H9 (cell line): Measurements from ENCODE around the gene NEXN. TPM values are rescaled to one million over a fixed set of nuclear protein-coding genes. Genes with fewer than 3 reads are reported as not detected.

Source experiments
- DNase-seq: peaks from one replicate; pipeline ENCODE4 v3.0.0-alpha.2; 2017
- H2AFZ ChIP-seq: one replicate; pipeline ENCODE4 v1.6.1; 2013; ENCODE audit warnings: mild to moderate bottlenecking, low read length, control low read depth, moderate library complexity
- H2AK5ac ChIP-seq: 2 replicates; pipeline ENCODE4 v1.6.1; 2013; ENCODE audit warnings: low read length, control low read depth, mixed read lengths; ENCODE audit not compliant: insufficient read length
- H2BK120ac ChIP-seq: one replicate; pipeline ENCODE4 v1.6.1; 2013; ENCODE audit warnings: low read depth, mild to moderate bottlenecking, low read length, control low read depth, inconsistent platforms; ENCODE audit not compliant: poor library complexity, severe bottlenecking
- H2BK12ac ChIP-seq: 2 replicates; pipeline ENCODE4 v1.6.1; 2013; ENCODE audit warnings: low read length, control low read depth, mixed read lengths, low read depth; ENCODE audit not compliant: insufficient read length
- H2BK15ac ChIP-seq: 2 replicates; pipeline ENCODE4 v1.6.1; 2013; ENCODE audit warnings: low read depth, low read length, control low read depth
- H2BK20ac ChIP-seq: one replicate; pipeline ENCODE4 v1.6.1; 2013; ENCODE audit warnings: low read depth, mild to moderate bottlenecking, low read length, control low read depth, inconsistent platforms; ENCODE audit not compliant: poor library complexity, severe bottlenecking
- H2BK5ac ChIP-seq: 2 replicates; pipeline ENCODE4 v1.6.1; 2013; ENCODE audit warnings: low read length, control low read depth, mixed read lengths; ENCODE audit not compliant: insufficient read length
- H3K14ac ChIP-seq: 2 replicates; pipeline ENCODE4 v1.6.1; 2013; ENCODE audit warnings: low read length, control low read depth; ENCODE audit not compliant: insufficient read depth
- H3K18ac ChIP-seq: 2 replicates; pipeline ENCODE4 v1.6.1; 2013; ENCODE audit warnings: low read depth, mild to moderate bottlenecking, mixed read lengths, low read length, control low read depth; ENCODE audit not compliant: insufficient read length
- H3K23ac ChIP-seq: 2 replicates; pipeline ENCODE4 v1.6.1; 2013; ENCODE audit warnings: low read length, control low read depth, mixed read lengths, low read depth; ENCODE audit not compliant: insufficient read length
- H3K23me2 ChIP-seq: 2 replicates; pipeline ENCODE4 v1.6.1; 2013; ENCODE audit warnings: low read depth, mild to moderate bottlenecking, mixed read lengths, low read length, control low read depth; ENCODE audit not compliant: insufficient read length, poor library complexity, severe bottlenecking
- H3K27ac ChIP-seq: 2 replicates; pipeline ENCODE4 v1.5.1; 2013; ENCODE audit warnings: low read length, control low read depth, mixed read lengths, low read depth; ENCODE audit not compliant: insufficient read length
- H3K27me3 ChIP-seq: 2 replicates; pipeline ENCODE4 v1.6.1; 2013; ENCODE audit warnings: low read length, control low read depth, inconsistent platforms; ENCODE audit not compliant: insufficient read depth
- H3K4ac ChIP-seq: 2 replicates; pipeline ENCODE4 v1.6.1; 2013; ENCODE audit warnings: low read depth, mild to moderate bottlenecking, control low read depth, inconsistent platforms, low read length, moderate library complexity
- H3K4me1 ChIP-seq: 2 replicates; pipeline ENCODE4 v1.6.1; 2013; ENCODE audit warnings: low read length, control low read depth, inconsistent platforms; ENCODE audit not compliant: insufficient read depth
- H3K4me2 ChIP-seq: 2 replicates; pipeline ENCODE4 v1.6.1; 2013; ENCODE audit warnings: low read length, control low read depth, mixed read lengths; ENCODE audit not compliant: insufficient read length, insufficient read depth
- H3K56ac ChIP-seq: 2 replicates; pipeline ENCODE4 v1.6.1; 2013; ENCODE audit warnings: low read depth, mild to moderate bottlenecking, mixed read lengths, low read length, control low read depth; ENCODE audit not compliant: insufficient read length
- H3K79me1 ChIP-seq: 2 replicates; pipeline ENCODE4 v1.6.1; 2013; ENCODE audit warnings: low read depth, mild to moderate bottlenecking, moderate library complexity, low read length, control low read depth, inconsistent platforms; ENCODE audit not compliant: insufficient read depth, poor library complexity, severe bottlenecking
- H3K79me2 ChIP-seq: 2 replicates; pipeline ENCODE4 v1.6.1; 2013; ENCODE audit warnings: low read length, control low read depth, inconsistent platforms; ENCODE audit not compliant: insufficient read depth
- H3K9ac ChIP-seq: 2 replicates; pipeline ENCODE4 v1.6.1; 2013; ENCODE audit warnings: low read length, control low read depth, mixed read lengths; ENCODE audit not compliant: insufficient read length; ENCODE audit errors: extremely low read depth
- H3K9me3 ChIP-seq: one replicate; pipeline ENCODE4 v1.6.1; 2013; ENCODE audit warnings: low read depth, low read length, inconsistent platforms; ENCODE audit not compliant: control insufficient read depth
- H3T11ph ChIP-seq: one replicate; pipeline ENCODE4 v1.6.1; 2013; ENCODE audit warnings: mild to moderate bottlenecking, low read length, control low read depth, inconsistent platforms
- H4K20me1 ChIP-seq: one replicate; pipeline ENCODE4 v1.6.1; 2013; ENCODE audit not compliant: control insufficient read depth, insufficient read length, insufficient read depth
- H4K5ac ChIP-seq: 2 replicates; pipeline ENCODE4 v1.6.1; 2013; ENCODE audit warnings: low read depth, mild to moderate bottlenecking, mixed read lengths, low read length, control low read depth; ENCODE audit not compliant: insufficient read length
- H4K8ac ChIP-seq: replicated peaks from 2 replicates; pipeline ENCODE4 v1.6.1; 2013; ENCODE audit warnings: low read length, control low read depth, mixed read lengths, low read depth; ENCODE audit not compliant: insufficient read length
- H4K91ac ChIP-seq: 2 replicates; pipeline ENCODE4 v1.6.1; 2013; ENCODE audit warnings: low read depth, mild to moderate bottlenecking, moderate library complexity, mixed read lengths, low read length, control low read depth; ENCODE audit not compliant: insufficient read length
- H3K27ac Mint-ChIP-seq, 3 experiments: 2 replicates in 2 of 3; 3 replicates in 1 of 3; pipeline ENCODE4 v1.8.0; 2020 to 2021; ENCODE audit warnings: mixed read lengths in 3 of 3, mild to moderate bottlenecking in 1 of 3, moderate library complexity in 1 of 3
- H3K27me3 Mint-ChIP-seq: 2 replicates; pipeline ENCODE4 v1.8.0; 2021; ENCODE audit warnings: low read depth, mild to moderate bottlenecking, moderate library complexity, mixed read lengths
- H3K36me3 Mint-ChIP-seq, 3 experiments: 2 replicates in 2 of 3; 3 replicates in 1 of 3; pipeline ENCODE4 v1.8.0; 2020 to 2021; ENCODE audit warnings: low read depth in 3 of 3, mixed read lengths in 3 of 3; ENCODE audit not compliant: insufficient read depth in 1 of 3
- H3K4me1 Mint-ChIP-seq, 2 experiments: 2 replicates each; pipeline ENCODE4 v1.8.0; 2020; ENCODE audit warnings: mixed read lengths in 2 of 2
- H3K4me3 Mint-ChIP-seq, 2 experiments: 2 replicates in 1 of 2; 3 replicates in 1 of 2; pipeline ENCODE4 v1.8.0; 2020 to 2021; ENCODE audit warnings: mild to moderate bottlenecking in 2 of 2, mixed read lengths in 2 of 2, moderate library complexity in 1 of 2
- H3K9me3 Mint-ChIP-seq, 2 experiments: 2 replicates in 1 of 2; 3 replicates in 1 of 2; pipeline ENCODE4 v1.8.0; 2020; ENCODE audit warnings: mild to moderate bottlenecking in 2 of 2, mixed read lengths in 2 of 2, moderate library complexity in 1 of 2
- CTCF ChIP-seq: fragments of 200-600 bp; sonication (generic); conservative IDR thresholded peaks from 3 replicates; pipeline ENCODE4 v1.8.0; 2021; ENCODE audit warnings: antibody characterized with exemption, mild to moderate bottlenecking
- WGBS: extraction: QIAGEN DNeasy Blood & Tissue Kit; methylation state at CpG from one replicate; pipeline ENCODE4 v1.1.7; 2013; ENCODE audit warnings: missing lambda C conversion rate, low lambda C conversion rate, mixed read lengths; ENCODE audit not compliant: insufficient read length; ENCODE audit errors: extremely low coverage; 5-methylcytosine and 5-hydroxymethylcytosine counted together
- total RNA-seq: library from RNA; stranded (reverse); gene quantifications from 2 replicates; pipeline ENCODE4 v1.2.1, GENCODE V29; 2021

NEXN gene
- total RNA-seq, 1 experiment from 2014 or later = 3.2 TPM

- Histone ChIP-seq H3K18ac (no peak overlapping the region), H3K4ac (no peak overlapping the region), H3K79me1 (peaks cover 3% of the 10 kb centered on the region), H3K14ac (no peak overlapping the region), H3K79me2 (peaks cover 66% of the 10 kb centered on the region; the same call in 1 of the 2 replicates), H3K4me1 (no peaks in the 10 kb centered on the region; the same call in 1 of the 2 replicates), H4K91ac (no peak overlapping the region), H3K9me3 (no peaks in the 10 kb centered on the region), H2BK15ac (no peak overlapping the region), H2BK5ac (no peak overlapping the region), H2BK12ac (no peak overlapping the region), H3K23me2 (peaks cover 6% of the 10 kb centered on the region), H2BK20ac (no peak overlapping the region), H2BK120ac (no peak overlapping the region), H3T11ph (no peak overlapping the region), H2AK5ac (no peak overlapping the region), H4K5ac (no peak overlapping the region), H4K8ac (no peak overlapping the region), H4K20me1 (no peaks in the 10 kb centered on the region), H3K23ac (no peak overlapping the region), H3K4me2 (peak overlapping the region; percentile 86), H3K27me3 (no peaks in the 10 kb centered on the region), H3K27ac (no peak overlapping the region), H2AFZ (no peak overlapping the region), H3K56ac (no peak overlapping the region), H3K9ac (no peak overlapping the region)
- no peak overlapping the region; a peak in 3 of 5 replicates for H3K4me3 Mint-ChIP-seq
- H3K36me3 Mint-ChIP-seq = peaks cover 20 to 31% (median 27%) of the 10 kb centered on the region in 3 experiments
- H3K4me1 Mint-ChIP-seq = peaks cover 34 to 44% of the 10 kb centered on the region in 2 experiments
- no peaks in the 10 kb centered on the region for H3K27me3 Mint-ChIP-seq
- DNase-seq = no peak
- WGBS = no CpG with 5 or more reads among the region's 4 CpGs
- TF ChIP-seq CTCF = no peak
- no peaks in the 10 kb centered on the region for H3K9me3 Mint-ChIP-seq
- no peak overlapping the region for H3K27ac Mint-ChIP-seq
Observed at GRCh38 chr1:77975386-77975785, 87.0 kb downstream of the NEXN start.
